HepG2 (cell line): ENCODE results near the gene TXNRD2. TPM values are rescaled to one million over a fixed set of nuclear protein-coding genes. Genes with fewer than 3 reads are reported as not detected.

Experiments used
- AGO1 ChIP-seq: fragments of 200-400 bp; formaldehyde crosslinking; IDR thresholded peaks from 2 replicates; pipeline ENCODE4 v1.6.1; 2017; ENCODE audit warnings: mild to moderate bottlenecking, low read depth, low read length, moderate library complexity; ENCODE audit not compliant: poor library complexity, severe bottlenecking
- BCL6 ChIP-seq: IDR thresholded peaks from 2 replicates; pipeline ENCODE4 v1.6.1; 2016; ENCODE audit warnings: missing genetic modification reagents, missing compliant biosample characterization
- BORCS8-MEF2B ChIP-seq: sonication (generic); formaldehyde crosslinking; IDR thresholded peaks from 2 replicates; pipeline ENCODE4 v1.8.0; 2022; ENCODE audit warnings: mild to moderate bottlenecking, missing genetic modification reagents
- DPF2 ChIP-seq: sonication (generic); formaldehyde crosslinking; IDR thresholded peaks from 2 replicates; pipeline ENCODE4 v1.4.0; 2020; ENCODE audit warnings: mild to moderate bottlenecking, low read depth, missing genetic modification reagents, borderline replicate concordance
- ETV5 ChIP-seq: IDR thresholded peaks from 2 replicates; pipeline ENCODE4 v1.6.1; 2018; ENCODE audit warnings: missing biosample characterization, missing genetic modification reagents, inconsistent platforms, borderline replicate concordance
- NCOR1 ChIP-seq: fragments of 200-600 bp; sonication (generic); IDR thresholded peaks from 2 replicates; pipeline ENCODE4 v1.7.0; 2017; ENCODE audit warnings: antibody characterized with exemption, low read length, borderline replicate concordance
- NFIC ChIP-seq: IDR thresholded peaks from 2 replicates; pipeline ENCODE4 v1.6.1; 2012; ENCODE audit warnings: mild to moderate bottlenecking, low read length, inconsistent platforms
- PRDM10 ChIP-seq: sonication (generic); formaldehyde crosslinking; IDR thresholded peaks from 2 replicates; pipeline ENCODE4 v1.4.0; 2020; ENCODE audit warnings: low read depth, missing genetic modification reagents
- RERE ChIP-seq: IDR thresholded peaks from 2 replicates; pipeline ENCODE4 v1.6.1; 2016; ENCODE audit warnings: low read depth, missing genetic modification reagents, missing compliant biosample characterization
- SOX6 ChIP-seq, 2 experiments: fragments of 450-650 bp in 1 of 2; sonication (generic) in 1 of 2; formaldehyde crosslinking in 1 of 2; IDR thresholded peaks; 2 replicates each; pipeline versions ENCODE4 v1.4.0 to v1.6.1; 2017 to 2020; ENCODE audit warnings: antibody characterized with exemption in 1 of 2, mild to moderate bottlenecking in 1 of 2, missing genetic modification reagents in 1 of 2
- SPEN ChIP-seq: sonication (generic); formaldehyde crosslinking; IDR thresholded peaks from 2 replicates; pipeline ENCODE4 v1.5.1; 2020; ENCODE audit warnings: low read depth, mild to moderate bottlenecking, missing genetic modification reagents
- TAF1 ChIP-seq: sonication (generic); formaldehyde crosslinking; IDR thresholded peaks from 2 replicates; pipeline ENCODE4 v1.4.0; 2020; ENCODE audit warnings: missing genetic modification reagents
- ZFP91 ChIP-seq: sonication (generic); formaldehyde crosslinking; IDR thresholded peaks from 2 replicates; pipeline ENCODE4 v1.9.0; 2022; ENCODE audit warnings: missing genetic modification reagents, mild to moderate bottlenecking, borderline replicate concordance
- ZKSCAN8 ChIP-seq: IDR thresholded peaks from 2 replicates; pipeline ENCODE4 v1.6.1; 2016; ENCODE audit warnings: borderline replicate concordance, missing genetic modification reagents, missing compliant biosample characterization
- ZNF264 ChIP-seq: sonication (generic); formaldehyde crosslinking; IDR thresholded peaks from 2 replicates; pipeline ENCODE4 v1.4.0; 2020; ENCODE audit warnings: missing genetic modification reagents
- ZNF781 ChIP-seq: sonication (generic); formaldehyde crosslinking; IDR thresholded peaks from 2 replicates; pipeline ENCODE4 v1.5.1; 2020; ENCODE audit warnings: borderline replicate concordance, mild to moderate bottlenecking, missing genetic modification reagents; ENCODE audit errors: not compliant biosample characterization
- ZSCAN30 ChIP-seq: sonication (generic); formaldehyde crosslinking; IDR thresholded peaks from 2 replicates; pipeline ENCODE4 v1.5.0; 2020; ENCODE audit warnings: mild to moderate bottlenecking, missing genetic modification reagents
- polyA plus RNA-seq, 8 experiments: library from polyadenylated mRNA; depleted of rRNA in 3 of 8; stranded (reverse) in 7 of 8; unstranded in 1 of 8; fragments of >200 nt; fragmentation: Illumina TruSeq in 4 of 8; extraction: Trizol in 4 of 8; gene quantifications; 2 replicates each; pipeline versions ENCODE4 v1.2.1 to v1.2.3, GENCODE V29; 2011 to 2016; ENCODE audit warnings: low read depth in 4 of 8, missing spikeins in 1 of 8, mixed read lengths in 1 of 8; ENCODE audit not compliant: insufficient read depth in 1 of 8
- total RNA-seq, 5 experiments: library from RNA; depleted of rRNA; stranded (reverse); fragments of >200 nt; fragmentation: Illumina TruSeq; extraction: Trizol; gene quantifications; 2 replicates each; pipeline ENCODE4 v1.2.3, GENCODE V29; 2016; ENCODE audit warnings: low read depth in 1 of 5

Gene TXNRD2
- total and polyA plus RNA-seq, 2 of the 13 experiments (the other 11 are each of a cell fraction or from before 2014, with no cell fraction given) = 17.5 to 18.6 TPM

- TF ChIP-seq SOX6 (IDR thresholded peaks at IDR 0.05) (no peak), SOX6 (CRISPR knock-in tag; IDR thresholded peaks at IDR 0.05) (peak; percentile 55; the same call in 1 of the 2 replicates), ZSCAN30 (no peak), ZKSCAN8 (peak; percentile 66; the same call in 1 of the 2 replicates), ETV5 (CRISPR knock-in tag) (peak; percentile 82; the same call in 1 of the 2 replicates), ZNF781 (CRISPR knock-in tag) (no peak), TAF1 (CRISPR knock-in tag) (peak; percentile 44), BCL6 (CRISPR knock-in tag) (0 out of 2 replicates have a peak, but pooled peaks have one; percentile 14), SPEN (CRISPR knock-in tag) (peak; percentile 94), ZFP91 (CRISPR knock-in tag) (peak; percentile 87; the same call in 1 of the 2 replicates), RERE (CRISPR knock-in tag) (no peak), PRDM10 (CRISPR knock-in tag) (peak; percentile 33; the same call in 1 of the 2 replicates), AGO1 (no peak), NCOR1 (peak; percentile 81), NFIC (no peak), ZNF264 (CRISPR knock-in tag) (peak; percentile 75), DPF2 (CRISPR knock-in tag) (peak; percentile 16; the same call in 1 of the 2 replicates), BORCS8-MEF2B (CRISPR knock-in tag) (peak; percentile 80; the same call in 1 of the 2 replicates)
Observed at GRCh38 chr22:19970479-19971275, 29.1 kb upstream of the TXNRD2 start (continued).
